NK-92 (cell line): Measurements from ENCODE around the gene RASGRP3.
"Not testable (repeated sequence)": the region's sequence is repeated elsewhere in the genome, so short reads cannot be mapped to it uniquely, and the experiment has no call there.

Experiments
- DNase-seq: peaks from one replicate; lab custom pipeline; 2025; ENCODE audit not compliant: unreplicated experiment; lab: John Stamatoyannopoulos, UW

RASGRP3 gene, protein sequence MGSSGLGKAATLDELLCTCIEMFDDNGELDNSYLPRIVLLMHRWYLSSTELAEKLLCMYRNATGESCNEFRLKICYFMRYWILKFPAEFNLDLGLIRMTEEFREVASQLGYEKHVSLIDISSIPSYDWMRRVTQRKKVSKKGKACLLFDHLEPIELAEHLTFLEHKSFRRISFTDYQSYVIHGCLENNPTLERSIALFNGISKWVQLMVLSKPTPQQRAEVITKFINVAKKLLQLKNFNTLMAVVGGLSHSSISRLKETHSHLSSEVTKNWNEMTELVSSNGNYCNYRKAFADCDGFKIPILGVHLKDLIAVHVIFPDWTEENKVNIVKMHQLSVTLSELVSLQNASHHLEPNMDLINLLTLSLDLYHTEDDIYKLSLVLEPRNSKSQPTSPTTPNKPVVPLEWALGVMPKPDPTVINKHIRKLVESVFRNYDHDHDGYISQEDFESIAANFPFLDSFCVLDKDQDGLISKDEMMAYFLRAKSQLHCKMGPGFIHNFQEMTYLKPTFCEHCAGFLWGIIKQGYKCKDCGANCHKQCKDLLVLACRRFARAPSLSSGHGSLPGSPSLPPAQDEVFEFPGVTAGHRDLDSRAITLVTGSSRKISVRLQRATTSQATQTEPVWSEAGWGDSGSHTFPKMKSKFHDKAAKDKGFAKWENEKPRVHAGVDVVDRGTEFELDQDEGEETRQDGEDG

DNA sequence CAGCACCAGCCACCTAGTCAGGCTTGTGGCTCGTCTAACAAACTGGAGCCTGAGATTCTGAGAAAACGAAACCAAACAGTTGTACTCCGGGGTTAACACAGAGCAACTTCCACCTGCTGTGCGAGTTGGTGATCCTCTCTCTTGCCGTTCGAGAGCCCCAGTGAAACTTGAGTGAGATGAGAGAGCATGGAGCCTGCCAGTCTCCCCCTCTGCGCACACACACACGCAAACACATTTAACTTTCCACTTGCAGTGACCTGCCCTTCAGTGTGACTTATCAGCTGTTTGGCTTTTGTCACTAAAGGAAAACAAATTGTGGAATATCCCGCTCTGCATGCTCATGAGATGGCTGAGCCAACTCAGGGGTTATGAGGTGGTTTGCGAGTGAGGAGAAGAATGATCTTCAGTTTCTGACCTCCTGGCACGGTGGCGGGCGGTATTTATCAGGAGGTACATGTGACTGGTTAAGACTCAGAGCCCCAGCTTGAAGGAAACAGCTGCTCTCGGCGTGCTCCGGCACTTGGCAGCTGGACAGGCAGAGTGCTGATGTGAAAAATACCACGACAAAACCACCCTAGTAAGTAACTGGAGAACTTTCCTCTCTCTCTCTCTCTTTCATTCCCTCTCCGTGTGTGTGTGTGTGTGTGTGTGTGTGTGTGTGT lies at the start of gene RASGRP3:
RASGRP3 (plus strand) TSS at position 519 of the 662 bp plus-strand sequence. CDS start 38,488 bp downstream, outside the sequence.
- DNase-seq, result no peak

DNA sequence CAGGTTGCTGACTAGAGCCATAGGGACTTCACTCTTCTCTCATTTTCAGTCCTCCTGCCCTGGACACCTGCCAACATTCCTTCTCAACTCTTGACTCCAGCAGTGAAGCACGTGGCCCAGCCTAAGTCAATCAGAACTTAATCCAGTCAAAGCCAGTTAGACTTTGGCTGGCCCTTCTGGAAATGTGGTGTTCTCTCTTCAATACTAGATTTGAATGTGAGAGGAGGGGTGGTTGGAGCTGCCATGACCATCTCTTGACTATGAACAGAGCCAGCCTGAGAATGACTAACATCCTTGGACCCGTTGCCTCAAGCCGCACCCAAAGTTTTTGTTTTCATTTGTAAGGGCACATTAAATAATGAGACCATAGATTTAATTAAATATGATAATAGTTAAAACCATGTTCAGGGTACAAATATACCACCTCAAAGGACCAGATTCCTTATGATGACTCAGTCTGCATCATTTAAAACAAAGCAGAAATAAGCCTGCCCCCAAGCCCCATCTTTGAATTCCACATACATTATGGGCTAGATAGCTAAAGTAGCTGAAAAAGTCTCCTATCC lies 49.7 kb upstream of the RASGRP3 start:
- no peak for DNase-seq

DNA sequence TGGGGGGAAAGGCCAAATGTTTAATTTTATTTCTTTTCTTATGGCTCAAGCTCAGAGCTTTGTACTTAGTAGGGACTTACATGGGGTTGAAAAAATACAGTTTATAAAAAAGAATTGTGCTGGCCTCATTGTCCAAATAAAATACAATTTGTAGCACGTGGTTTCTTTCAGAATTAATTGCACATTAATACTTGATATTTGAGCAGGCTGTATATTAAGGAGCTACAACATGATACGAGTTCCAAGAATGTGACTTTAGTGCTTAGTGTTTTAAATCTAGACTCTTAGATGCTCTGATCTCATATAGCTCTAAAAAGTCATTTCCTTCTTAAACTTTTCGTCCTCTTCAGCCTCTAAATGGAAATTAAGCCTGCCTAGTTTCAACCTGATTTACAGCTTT lies 46.4 kb upstream of the RASGRP3 start:
- DNase-seq, result no peak

DNA sequence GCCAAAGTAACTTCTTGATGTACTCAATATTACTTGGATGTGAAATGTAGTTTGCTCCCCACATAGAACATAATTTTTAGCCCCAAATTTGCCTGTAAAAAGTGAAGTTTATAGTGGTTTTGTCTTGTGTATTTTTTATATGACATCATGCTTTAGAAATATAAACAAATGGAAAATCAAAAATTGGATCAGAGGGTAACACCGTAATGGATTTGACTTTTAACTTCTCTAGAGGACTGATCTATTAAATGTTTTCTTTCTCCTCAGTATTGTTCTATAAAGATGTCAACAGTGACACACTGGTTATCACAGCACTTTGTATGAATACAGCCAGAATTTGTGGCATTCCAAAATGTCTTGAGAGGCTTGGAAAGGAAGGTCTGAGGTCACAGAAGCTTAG lies 45.6 kb upstream of the RASGRP3 start:
- DNase-seq, result no peak

DNA sequence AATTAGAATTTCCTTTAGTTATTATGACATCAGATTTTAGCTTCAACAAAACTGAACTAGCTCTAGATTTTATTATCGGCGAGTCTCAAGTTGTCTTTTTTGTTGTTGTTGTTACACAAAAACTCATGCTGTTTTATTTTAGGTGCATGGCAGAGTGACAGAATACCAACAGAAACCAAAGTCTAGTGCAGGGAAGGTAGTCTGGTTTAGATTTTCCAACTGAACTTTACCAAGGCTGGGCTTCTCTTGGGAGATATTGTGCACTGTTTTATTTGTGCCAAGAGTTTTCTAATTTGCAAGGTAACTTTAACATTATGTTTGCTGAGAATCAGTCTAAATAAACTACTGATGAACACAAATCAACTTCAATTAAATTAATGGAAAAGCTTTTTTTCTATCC lies 43.6 kb upstream of the RASGRP3 start:
- no peak for DNase-seq

DNA sequence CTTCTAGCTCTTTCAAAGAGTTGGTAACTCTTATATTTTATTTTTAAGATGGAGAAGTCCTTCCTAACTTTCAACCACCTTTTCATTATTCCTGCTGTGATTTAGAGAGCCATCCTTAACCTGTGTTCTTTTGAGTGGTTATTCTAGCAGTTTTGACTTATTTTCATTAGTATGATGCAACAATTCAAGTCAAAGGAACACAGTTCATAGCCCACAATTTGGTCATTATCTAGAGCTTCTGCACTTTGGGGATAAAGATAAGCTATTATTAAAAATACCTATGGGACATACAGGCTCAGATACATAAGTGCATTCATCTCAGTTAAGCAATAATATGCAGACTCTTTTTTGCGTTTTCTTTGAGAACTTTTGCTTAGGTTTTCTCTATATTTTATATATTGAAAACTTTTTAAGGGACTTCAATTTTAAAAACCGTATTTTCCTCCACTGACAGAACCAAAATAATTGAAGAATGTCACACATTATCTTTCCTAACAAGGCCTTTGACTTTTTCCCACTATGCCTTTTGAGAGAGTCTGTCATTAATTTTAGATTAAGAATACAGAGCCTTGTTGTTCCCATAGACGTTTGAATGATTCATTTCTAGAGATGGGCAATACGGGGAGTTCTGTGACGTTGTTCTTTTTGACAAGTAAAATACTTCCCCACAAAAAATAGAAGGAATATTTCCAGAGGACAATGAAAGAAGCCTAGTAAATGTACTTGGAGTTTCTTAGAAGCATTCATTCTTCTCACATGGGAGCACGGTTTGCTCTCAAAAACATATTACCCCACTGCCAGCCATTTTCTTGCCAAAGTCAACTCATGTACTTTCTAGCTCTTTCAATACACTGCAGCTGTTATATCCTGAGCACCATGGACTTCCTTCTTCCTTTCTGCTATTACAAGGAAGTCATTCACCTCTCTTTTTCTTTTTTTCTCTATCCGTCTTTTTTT lies 42.9 kb upstream of the RASGRP3 start:
- no peak for DNase-seq

DNA sequence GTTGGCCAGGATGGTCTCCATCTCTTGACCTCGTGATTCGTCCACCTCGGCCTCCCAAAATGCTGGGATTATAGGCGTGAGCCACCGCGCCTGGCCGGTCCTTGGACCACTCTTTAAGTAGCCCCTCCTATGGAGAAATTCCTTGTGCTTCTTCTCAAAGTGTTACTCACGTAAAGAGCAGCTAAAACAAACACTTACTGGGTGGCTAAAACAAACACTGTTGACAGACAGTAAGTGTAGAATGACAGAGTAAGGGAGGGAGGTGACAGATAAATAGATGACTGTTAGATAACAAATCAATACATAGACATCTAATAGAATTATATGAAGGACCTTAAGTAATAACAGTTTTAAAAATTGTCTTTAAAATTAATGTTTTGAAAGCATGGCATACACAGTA lies 40.9 kb upstream of the RASGRP3 start:
- no peak for DNase-seq

DNA sequence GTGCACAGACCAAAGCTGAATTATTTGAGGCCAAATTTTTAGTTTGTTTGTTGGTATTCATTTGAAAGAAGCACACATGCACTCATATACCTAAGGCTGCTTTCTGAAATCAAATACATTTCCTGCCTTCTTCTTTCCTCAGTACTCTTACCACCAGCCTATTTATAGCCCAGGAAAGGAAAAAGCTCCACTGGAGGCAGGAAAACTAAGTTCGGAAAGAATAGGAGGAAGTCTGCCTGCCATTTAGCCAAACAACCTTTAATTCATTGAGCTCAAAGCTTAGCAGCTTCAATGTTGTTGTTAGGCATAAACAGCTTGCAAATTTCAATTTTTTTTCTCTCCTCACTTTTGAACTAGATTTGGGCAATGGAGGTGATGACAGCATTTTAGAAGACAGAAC lies 40.4 kb upstream of the RASGRP3 start:
- no peak for DNase-seq

DNA sequence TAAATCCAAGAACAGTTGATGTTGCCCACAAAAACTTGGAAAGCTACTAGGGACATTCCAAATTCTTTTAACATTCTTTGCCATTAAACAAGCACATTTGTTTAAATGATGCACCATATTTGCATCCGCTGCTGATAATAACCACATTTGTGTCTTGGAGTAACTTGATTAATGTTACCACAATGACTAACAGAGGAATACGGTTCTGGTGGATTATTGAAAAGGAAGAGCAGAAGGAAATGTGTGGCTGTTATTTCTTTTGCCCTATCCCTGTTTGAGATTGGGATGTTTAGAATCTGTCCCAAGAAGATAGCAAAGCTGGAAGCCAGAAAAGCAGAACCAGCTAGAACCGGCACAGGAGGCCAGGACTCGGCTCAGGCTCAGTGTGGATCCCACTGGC lies 39.2 kb upstream of the RASGRP3 start:
- no peak for DNase-seq

DNA sequence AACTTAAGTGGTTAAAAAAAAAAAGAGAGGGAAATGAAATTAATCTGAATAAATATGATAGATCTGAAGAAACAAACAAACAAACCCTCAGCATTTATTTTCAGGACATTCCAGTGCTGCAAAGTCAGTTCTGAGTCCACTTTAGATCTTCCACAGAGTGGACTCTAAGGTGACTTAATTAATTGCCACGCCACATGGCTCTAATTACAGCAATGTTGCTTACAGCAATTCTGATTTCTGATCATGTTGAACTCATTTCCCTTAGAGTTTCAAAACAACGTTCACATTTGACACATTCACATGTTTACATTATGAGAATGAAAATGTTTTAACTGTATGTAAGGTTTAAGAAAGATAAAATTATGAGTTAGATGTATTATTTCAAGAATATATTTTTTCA lies 38.6 kb upstream of the RASGRP3 start:
- DNase-seq, result no peak

DNA sequence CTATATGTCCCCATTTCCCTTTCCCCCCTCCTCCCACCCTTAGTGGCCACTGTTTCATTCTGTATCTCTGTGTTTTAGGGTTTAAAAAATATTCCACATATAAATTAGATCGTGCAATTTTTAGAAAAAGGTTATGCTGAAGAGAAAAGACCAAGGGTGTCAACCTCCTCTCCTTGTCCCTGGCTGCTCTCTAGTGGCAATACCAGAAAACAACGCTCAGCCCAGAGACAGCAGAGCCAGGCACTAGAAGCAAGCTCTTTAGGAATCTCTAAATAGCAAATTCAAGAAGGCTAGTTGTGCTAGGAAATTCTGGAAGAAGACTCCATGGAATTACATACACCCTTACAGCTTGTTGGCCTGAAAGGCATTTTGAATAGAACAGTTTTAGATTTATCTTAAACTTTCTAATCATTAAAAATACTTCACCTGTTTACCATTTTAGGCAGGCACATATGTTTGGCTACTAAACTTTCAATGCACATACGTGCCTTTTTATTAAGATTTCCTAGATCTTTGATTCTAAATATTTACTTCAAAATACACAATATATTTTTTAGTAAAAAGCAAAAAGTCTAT lies 35.1 kb upstream of the RASGRP3 start:
- DNase-seq, result no peak

DNA sequence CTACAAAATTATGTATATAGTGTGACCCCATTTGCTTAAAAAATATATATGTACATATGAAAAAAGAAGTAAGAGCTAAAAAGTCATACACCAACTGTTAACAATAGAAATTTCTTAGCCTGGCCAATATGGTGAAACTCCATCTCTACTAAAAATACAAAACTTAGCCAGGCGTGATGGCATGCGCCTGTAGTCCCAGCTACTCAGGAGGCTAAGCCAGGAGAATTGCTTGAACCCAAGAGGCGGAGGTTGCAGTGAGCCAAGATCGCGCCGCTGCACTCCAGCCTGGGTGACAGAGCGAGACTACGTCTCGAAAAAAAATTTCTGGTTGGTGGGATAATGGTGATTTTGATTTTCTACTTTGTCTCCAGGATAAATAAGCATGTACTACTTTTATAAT lies 34.4 kb upstream of the RASGRP3 start:
- not testable (repeated sequence) for DNase-seq

DNA sequence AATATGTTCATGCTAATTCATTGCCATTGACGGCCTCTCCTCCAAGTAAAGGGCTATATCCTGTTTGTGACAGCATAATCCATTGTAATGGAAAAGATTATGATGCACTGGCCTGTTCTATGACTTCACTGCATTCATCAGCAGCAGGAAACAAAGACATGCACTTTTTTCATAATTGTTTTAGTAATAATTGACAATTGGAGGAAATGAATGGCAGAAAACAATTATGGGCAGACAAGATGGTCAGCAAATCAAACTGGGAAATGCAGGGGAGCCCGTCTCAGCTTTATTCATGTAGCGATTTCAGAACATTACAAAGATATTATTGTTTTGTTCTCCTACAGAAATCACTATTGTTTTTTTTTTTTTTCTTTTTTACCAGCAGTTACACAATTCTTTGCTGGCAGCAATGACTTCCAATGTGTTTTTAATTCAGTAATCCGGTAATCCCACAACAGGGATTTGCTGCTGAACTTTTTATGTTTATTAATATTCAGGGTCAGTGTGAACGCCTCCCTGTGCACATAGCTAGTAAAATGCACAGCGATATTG lies 33.8 kb upstream of the RASGRP3 start:
- DNase-seq, result no peak

DNA sequence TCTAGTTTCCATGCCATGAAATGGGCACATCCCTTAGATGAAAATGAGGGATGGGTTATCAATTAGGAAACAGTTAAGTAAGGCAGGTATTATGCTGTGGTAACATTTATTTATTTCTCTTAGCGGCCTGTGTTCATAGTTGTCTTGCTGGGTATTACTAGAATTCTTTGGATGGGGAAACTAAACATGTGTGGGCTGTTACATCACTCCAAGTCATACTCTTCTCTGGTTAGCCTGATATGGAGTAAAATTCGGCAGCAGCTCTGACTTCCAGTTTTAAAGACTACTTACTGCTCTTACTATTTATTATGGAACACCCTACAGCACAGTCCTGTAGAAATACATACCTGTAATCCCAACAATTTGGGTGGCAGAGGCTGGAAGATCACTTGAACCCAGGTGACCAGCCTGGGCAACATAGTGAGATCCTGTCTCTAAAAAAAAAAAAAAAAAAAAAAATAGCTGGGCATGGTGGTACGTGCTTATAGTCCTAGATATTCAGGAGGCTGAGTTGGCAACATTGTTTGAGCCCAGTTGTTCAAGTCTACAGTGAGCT lies 33.1 kb upstream of the RASGRP3 start:
- no peak for DNase-seq

DNA sequence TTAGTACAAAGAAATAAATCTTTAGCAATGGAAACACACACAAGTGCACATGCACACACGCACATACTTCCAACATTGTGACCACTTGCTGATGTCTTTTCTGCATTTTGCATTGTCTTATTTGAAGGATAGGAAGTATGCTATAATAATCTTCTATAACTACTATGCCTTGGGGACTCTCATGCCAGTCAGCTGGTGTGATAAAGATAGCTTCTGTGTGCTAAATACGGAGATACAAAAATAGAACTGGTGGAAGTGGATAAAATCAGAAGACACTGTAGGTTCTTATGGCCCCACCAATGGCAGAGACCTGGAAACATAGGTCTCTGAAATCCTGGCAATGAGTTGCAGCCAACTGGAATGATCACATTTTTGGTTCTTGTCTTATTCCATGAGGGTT lies 31.5 kb upstream of the RASGRP3 start:
- no peak for DNase-seq

DNA sequence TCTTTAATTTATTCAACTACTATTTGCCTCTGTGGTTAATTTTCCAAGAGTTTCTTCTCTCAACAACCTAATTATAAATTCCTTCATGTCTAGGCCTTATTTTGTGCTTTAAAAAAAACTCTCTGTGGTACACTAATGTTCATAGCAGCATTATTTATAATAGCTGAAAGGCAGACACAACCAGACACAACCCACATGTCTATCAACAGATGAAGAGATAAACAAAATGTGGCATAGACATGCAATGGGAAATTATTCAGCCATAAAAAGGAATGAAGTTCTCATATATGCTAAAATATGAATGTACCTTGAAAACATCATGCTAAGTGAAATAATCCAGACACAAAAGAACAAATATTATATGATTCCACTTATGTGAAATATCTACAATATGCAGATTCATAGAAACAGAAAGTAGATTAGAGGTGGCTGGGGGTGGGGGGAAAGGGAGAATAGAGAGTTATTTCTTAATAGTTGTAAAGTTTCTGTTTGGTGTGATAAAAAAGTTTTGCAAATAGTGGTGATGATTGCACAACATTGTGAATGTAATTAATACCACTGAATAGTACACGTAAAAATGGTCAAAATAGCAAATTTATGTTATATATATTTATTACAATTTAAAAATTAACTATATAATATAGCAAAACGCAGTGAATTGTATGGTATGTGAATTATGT lies 28.1 kb upstream of the RASGRP3 start:
- no peak for DNase-seq

DNA sequence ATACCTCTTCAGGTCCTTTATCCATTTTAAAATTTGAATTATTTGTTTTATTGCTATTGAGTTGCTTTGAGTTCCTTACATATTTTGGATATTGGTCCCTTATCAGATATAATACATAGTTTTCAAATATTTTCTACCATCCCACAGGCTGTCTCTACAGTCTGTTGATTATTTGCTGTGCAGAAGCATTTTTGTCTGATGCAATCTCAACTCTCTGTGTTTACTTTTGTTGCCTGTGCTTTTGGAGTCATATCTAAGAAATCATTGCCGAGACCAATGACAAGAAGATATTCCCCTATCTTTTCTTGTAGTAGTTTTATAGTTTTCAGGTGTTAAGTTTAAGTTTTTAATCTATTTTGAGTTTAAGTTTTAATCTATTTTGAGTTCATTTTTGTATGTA lies 25.2 kb upstream of the RASGRP3 start:
- no peak for DNase-seq

DNA sequence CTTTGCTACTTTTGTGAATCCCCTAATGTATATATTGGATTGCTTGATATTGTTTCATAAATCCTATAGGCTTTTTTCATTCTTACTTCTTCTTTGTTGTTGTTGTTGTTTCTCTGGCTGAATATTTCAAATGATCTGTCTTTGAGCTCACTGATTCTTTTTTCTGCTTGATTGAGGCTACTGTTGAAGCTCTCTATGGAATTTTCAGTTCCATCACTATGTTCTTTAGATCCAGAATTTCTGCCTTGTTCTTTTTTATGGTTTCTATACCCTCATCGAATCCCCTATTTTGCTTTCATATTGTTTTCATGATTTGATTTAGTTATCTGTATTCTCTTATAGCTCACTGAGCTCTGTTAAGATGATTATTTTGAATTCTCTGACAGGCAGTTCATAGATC lies 24.6 kb upstream of the RASGRP3 start:
- DNase-seq, result no peak

DNA sequence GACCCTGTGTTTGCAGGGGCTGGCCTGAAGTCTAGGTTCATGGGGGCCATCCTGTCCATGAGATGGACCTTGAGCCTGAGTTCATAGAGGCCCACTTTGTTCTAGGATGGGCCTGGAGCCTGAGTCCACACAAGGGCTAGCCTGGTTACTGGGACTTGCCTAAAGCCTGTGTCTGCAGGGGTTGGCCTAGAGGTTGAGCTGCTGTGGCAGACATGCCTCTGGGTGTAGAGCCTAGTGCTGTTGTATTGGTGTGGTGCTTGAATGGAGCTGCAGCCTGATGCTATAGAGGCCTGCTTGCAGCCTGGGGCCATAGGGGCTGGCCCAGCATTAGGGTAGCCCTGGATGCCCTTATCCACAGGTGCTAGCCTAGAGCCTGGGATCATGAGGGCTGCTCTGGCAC lies 23.9 kb upstream of the RASGRP3 start:
- no peak for DNase-seq
